ENCODE results near the gene DCANP1. TPM values are rescaled to one million over a fixed set of nuclear protein-coding genes. Genes with fewer than 3 reads are reported as not detected.

DCANP1 gene
- total and polyA plus RNA-seq, 10 of the 15 experiments (the other 5 are each of a cell fraction or from before 2014, with no cell fraction given), result 0.01 TPM; not detected in 9

DNA sequence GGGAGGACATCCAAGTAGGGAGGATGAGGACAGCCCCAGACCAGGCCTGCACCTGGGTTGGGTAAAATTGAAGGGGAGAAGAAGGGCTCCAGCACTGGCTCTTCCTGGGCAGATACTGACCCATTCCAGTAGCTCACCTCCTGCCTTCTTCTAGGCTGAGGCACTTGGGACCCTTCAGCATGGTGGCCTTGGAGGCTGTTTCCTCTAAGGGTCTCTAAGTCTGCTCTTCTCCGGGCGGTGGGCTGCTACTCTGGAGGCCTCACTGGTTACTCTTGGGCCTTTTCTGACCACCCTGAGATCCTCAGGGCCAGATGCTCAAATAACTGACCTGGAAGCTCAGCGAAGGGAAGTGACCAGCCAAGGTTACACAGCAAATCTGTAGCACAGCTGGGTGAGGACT is 7.8 kb upstream of the DCANP1 start (continued):
- TF ChIP-seq, protein P1, sequence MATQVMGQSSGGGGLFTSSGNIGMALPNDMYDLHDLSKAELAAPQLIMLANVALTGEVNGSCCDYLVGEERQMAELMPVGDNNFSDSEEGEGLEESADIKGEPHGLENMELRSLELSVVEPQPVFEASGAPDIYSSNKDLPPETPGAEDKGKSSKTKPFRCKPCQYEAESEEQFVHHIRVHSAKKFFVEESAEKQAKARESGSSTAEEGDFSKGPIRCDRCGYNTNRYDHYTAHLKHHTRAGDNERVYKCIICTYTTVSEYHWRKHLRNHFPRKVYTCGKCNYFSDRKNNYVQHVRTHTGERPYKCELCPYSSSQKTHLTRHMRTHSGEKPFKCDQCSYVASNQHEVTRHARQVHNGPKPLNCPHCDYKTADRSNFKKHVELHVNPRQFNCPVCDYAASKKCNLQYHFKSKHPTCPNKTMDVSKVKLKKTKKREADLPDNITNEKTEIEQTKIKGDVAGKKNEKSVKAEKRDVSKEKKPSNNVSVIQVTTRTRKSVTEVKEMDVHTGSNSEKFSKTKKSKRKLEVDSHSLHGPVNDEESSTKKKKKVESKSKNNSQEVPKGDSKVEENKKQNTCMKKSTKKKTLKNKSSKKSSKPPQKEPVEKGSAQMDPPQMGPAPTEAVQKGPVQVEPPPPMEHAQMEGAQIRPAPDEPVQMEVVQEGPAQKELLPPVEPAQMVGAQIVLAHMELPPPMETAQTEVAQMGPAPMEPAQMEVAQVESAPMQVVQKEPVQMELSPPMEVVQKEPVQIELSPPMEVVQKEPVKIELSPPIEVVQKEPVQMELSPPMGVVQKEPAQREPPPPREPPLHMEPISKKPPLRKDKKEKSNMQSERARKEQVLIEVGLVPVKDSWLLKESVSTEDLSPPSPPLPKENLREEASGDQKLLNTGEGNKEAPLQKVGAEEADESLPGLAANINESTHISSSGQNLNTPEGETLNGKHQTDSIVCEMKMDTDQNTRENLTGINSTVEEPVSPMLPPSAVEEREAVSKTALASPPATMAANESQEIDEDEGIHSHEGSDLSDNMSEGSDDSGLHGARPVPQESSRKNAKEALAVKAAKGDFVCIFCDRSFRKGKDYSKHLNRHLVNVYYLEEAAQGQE (IDR thresholded peaks at IDR 0.05; ENCODE audit: low read depth, low read length), result no peak
- TF ChIP-seq SPI1 (IDR thresholded peaks at IDR 0.05; ENCODE audit: borderline replicate concordance, insufficient read depth, low read depth, low read length) (no peak), RAD21 (IDR thresholded peaks at IDR 0.05; ENCODE audit: insufficient read depth, low read depth, low read length) (no peak), CHD1 (IDR thresholded peaks at IDR 0.05; ENCODE audit: low read depth, low read length) (no peak)

DNA sequence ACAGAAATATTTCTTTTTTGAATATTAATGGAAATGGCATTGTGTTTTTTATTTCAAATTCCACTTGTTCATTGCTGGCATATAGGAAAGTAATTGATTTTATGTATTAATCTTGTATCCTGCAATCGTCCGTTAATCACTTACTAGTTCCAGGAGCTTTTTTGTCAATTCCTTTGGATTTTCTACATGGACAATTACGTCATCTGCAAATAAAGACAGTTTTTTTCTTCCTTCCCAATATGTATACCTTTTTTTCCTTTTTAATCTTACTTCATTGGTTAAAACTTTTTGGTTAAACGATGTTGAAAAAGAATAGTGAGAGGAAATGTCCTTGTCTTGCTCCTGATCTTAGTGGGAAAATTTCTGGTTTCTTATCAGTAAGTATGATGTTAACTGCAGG is 6.5 kb upstream of the DCANP1 start:
- RAD21 ChIA-PET (ENCODE audit: unreplicated experiment), result no interaction called here
- Histone ChIP-seq H4K20me1 (ENCODE audit: control insufficient read depth, insufficient read depth) (no peaks in the 10 kb centered on the region), H3K79me2 (ENCODE audit: control insufficient read depth, insufficient read depth, low read length) (no peaks in the 10 kb centered on the region), H3K4me1 (ENCODE audit: control insufficient read depth, insufficient read depth, low read length) (peaks cover 22% of the 10 kb centered on the region), H3K9ac (ENCODE audit: control insufficient read depth, insufficient read depth, low read length) (no peak overlapping the region), H2AFZ (ENCODE audit: control insufficient read depth, low read depth, low read length) (no peak overlapping the region), H3K27ac (ENCODE audit: control insufficient read depth, insufficient read depth) (no peak overlapping the region), H3K4me2 (ENCODE audit: control insufficient read depth, insufficient read depth) (no peak overlapping the region), H3K4me3 (no peak overlapping the region), H3K9me3 (replicated peaks; ENCODE audit: control insufficient read depth, insufficient read depth, low read length) (no peaks in the 10 kb centered on the region; the same call in 2 of the 3 replicates), H3K36me3 (ENCODE audit: control insufficient read depth in 2 of 2, insufficient read depth in 2 of 2, low read length in 1 of 2) (no peaks in the 10 kb centered on the region), H3K27me3 (replicated peaks in 1 of 2; ENCODE audit: control insufficient read depth in 2 of 2, insufficient read depth in 2 of 2, low read length in 1 of 2) (no peaks in the 10 kb centered on the region)
- WGBS (ENCODE audit: insufficient coverage, insufficient replicate concordance, low lambda C conversion rate, missing lambda C conversion rate), result 47% methylated on average over 4 of the region's 4 CpGs
- SMC1A ChIA-PET (ENCODE audit: uncharacterized antibody, unreplicated experiment), result no interaction called here
- TF ChIP-seq, protein P2, sequence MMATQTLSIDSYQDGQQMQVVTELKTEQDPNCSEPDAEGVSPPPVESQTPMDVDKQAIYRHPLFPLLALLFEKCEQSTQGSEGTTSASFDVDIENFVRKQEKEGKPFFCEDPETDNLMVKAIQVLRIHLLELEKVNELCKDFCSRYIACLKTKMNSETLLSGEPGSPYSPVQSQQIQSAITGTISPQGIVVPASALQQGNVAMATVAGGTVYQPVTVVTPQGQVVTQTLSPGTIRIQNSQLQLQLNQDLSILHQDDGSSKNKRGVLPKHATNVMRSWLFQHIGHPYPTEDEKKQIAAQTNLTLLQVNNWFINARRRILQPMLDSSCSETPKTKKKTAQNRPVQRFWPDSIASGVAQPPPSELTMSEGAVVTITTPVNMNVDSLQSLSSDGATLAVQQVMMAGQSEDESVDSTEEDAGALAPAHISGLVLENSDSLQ (IDR thresholded peaks at IDR 0.05), result no peak
- TF ChIP-seq ATF7 (IDR thresholded peaks at IDR 0.05; ENCODE audit: low read depth), result peak; percentile 38
- TF ChIP-seq, protein P3, sequence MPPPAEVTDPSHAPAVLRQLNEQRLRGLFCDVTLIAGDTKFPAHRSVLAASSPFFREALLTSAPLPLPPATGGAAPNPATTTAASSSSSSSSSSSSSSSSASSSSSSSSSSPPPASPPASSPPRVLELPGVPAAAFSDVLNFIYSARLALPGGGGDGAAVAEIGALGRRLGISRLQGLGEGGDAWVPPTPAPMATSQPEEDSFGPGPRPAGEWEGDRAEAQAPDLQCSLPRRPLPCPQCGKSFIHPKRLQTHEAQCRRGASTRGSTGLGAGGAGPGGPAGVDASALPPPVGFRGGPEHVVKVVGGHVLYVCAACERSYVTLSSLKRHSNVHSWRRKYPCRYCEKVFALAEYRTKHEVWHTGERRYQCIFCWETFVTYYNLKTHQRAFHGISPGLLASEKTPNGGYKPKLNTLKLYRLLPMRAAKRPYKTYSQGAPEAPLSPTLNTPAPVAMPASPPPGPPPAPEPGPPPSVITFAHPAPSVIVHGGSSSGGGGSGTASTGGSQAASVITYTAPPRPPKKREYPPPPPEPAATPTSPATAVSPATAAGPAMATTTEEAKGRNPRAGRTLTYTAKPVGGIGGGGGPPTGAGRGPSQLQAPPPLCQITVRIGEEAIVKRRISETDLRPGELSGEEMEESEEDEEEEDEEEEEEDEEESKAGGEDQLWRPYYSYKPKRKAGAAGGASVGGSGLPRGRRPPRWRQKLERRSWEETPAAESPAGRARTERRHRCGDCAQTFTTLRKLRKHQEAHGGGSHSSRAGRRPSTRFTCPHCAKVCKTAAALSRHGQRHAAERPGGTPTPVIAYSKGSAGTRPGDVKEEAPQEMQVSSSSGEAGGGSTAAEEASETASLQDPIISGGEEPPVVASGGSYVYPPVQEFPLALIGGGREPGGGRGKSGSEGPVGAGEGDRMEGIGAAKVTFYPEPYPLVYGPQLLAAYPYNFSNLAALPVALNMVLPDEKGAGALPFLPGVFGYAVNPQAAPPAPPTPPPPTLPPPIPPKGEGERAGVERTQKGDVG (CRISPR knock-in tag; IDR thresholded peaks at IDR 0.05), result no peak
- no peak for TF ChIP-seq MEF2B (IDR thresholded peaks at IDR 0.05; ENCODE audit: partially characterized antibody, poor library complexity, severe bottlenecking)
- POLR2A ChIA-PET, result no interaction called here
- CTCF ChIA-PET, result interaction anchor here (0.6 kb wide), 1 partner anchor 1622 kb away, joined by 3 read pairs; no protein-coding TSS in a partner anchor
- no peak for ATAC-seq
- no TSS peak for BruUV-seq (replicated peaks)
- in situ Hi-C loops (cut with MboI) (no loop called here), intact Hi-C loops (cut with micrococcal nuclease; ENCODE audit: unreplicated experiment) (no loop called here)
- DNase-seq (ENCODE audit: low read depth, low spot score), result no peak
- no peak for FAIRE-seq

Data from GM12878 (cell line).